GM23338 (cell line): ENCODE results near the gene PLAAT5. TPM values are rescaled to one million over a fixed set of nuclear protein-coding genes. Genes with fewer than 3 reads are reported as not detected.

Experiments
- ATAC-seq: fragments of 200-7000 bp; cut with Tn5 transposase; 3 replicates; pipeline ENCODE4 v1.9.1; 2020
- DNase-seq: peaks from one replicate; pipeline ENCODE4 v3.0.0-alpha.2; 2015; ENCODE audit warnings: low spot score
- H2AFZ ChIP-seq: fragments of 200-600 bp; sonication (generic); 2 replicates; pipeline ENCODE4 v1.8.0; 2016; ENCODE audit warnings: antibody characterized with exemption, mild to moderate bottlenecking, moderate library complexity
- H3F3A ChIP-seq: fragments of 200-600 bp; sonication (generic); replicated peaks from 2 replicates; pipeline ENCODE4 v1.8.0; 2017; ENCODE audit warnings: antibody characterized with exemption, mixed run types, low read depth
- H3K27ac ChIP-seq: fragments of 200-600 bp; sonication (generic); 2 replicates; pipeline ENCODE4 v1.6.1; 2016; ENCODE audit warnings: low read depth
- H3K27me3 ChIP-seq: fragments of 200-600 bp; sonication (generic); 2 replicates; pipeline ENCODE4 v1.8.0; 2016; ENCODE audit warnings: mild to moderate bottlenecking, mixed run types, moderate library complexity; ENCODE audit not compliant: insufficient read depth
- H3K36me3 ChIP-seq: fragments of 200-600 bp; sonication (generic); 2 replicates; pipeline ENCODE4 v1.8.0; 2016; ENCODE audit warnings: mild to moderate bottlenecking; ENCODE audit not compliant: insufficient read depth
- H3K4me1 ChIP-seq: fragments of 200-600 bp; sonication (generic); 2 replicates; pipeline ENCODE4 v1.8.0; 2016; ENCODE audit warnings: mild to moderate bottlenecking, moderate library complexity; ENCODE audit not compliant: insufficient read depth
- H3K4me2 ChIP-seq: fragments of 200-600 bp; sonication (generic); 2 replicates; pipeline ENCODE4 v1.7.1; 2017; ENCODE audit warnings: mixed run types
- H3K4me3 ChIP-seq: fragments of 200-600 bp; sonication (generic); 2 replicates; pipeline ENCODE4 v1.6.1; 2016; ENCODE audit warnings: mixed run types
- H3K79me2 ChIP-seq: fragments of 200-600 bp; sonication (generic); replicated peaks from 2 replicates; pipeline ENCODE4 v1.8.0; 2017; ENCODE audit warnings: mild to moderate bottlenecking; ENCODE audit not compliant: insufficient read depth
- H3K9me2 ChIP-seq: fragments of 200-600 bp; sonication (generic); 2 replicates; pipeline ENCODE4 v1.8.0; 2017; ENCODE audit not compliant: insufficient read depth
- H4K20me1 ChIP-seq: fragments of 200-600 bp; sonication (generic); replicated peaks from 2 replicates; pipeline ENCODE4 v1.8.0; 2017; ENCODE audit warnings: mild to moderate bottlenecking; ENCODE audit not compliant: insufficient read depth
- H3K27ac Mint-ChIP-seq: 2 replicates; pipeline ENCODE4 v1.8.0; 2020; ENCODE audit warnings: inconsistent platforms, mild to moderate bottlenecking, moderate library complexity, mixed read lengths
- H3K27me3 Mint-ChIP-seq: 3 replicates; pipeline ENCODE4 v1.8.0; 2022; ENCODE audit warnings: low read depth, mild to moderate bottlenecking, moderate library complexity, mixed read lengths, inconsistent platforms; ENCODE audit not compliant: insufficient read depth, poor library complexity
- H3K36me3 Mint-ChIP-seq: 3 replicates; pipeline ENCODE4 v1.8.0; 2021; ENCODE audit warnings: low read depth, mild to moderate bottlenecking, inconsistent platforms, moderate library complexity, mixed read lengths
- H3K4me1 Mint-ChIP-seq: 3 replicates; pipeline ENCODE4 v1.8.0; 2020; ENCODE audit warnings: mild to moderate bottlenecking, inconsistent platforms, mixed read lengths
- H3K4me3 Mint-ChIP-seq: 3 replicates; pipeline ENCODE4 v1.8.0; 2021; ENCODE audit warnings: moderate library complexity, mild to moderate bottlenecking, inconsistent platforms, mixed read lengths
- H3K9me3 Mint-ChIP-seq: 3 replicates; pipeline ENCODE4 v1.8.0; 2020; ENCODE audit warnings: moderate library complexity, mild to moderate bottlenecking, inconsistent platforms, mixed read lengths
- CREB1 ChIP-seq: fragments of 250-450 bp; sonication (Bioruptor Pico); IDR thresholded peaks from 2 replicates; pipeline ENCODE4 v1.5.0; 2020; ENCODE audit warnings: low read depth, mild to moderate bottlenecking, moderate library complexity
- EZH2phosphoT487 ChIP-seq: fragments of 200-600 bp; sonication (generic); IDR thresholded peaks from one replicate; pipeline ENCODE4 v1.8.1; 2018; ENCODE audit warnings: antibody characterized with exemption; ENCODE audit not compliant: unreplicated experiment
- JUNB ChIP-seq: IDR thresholded peaks from one replicate; pipeline ENCODE4 v1.6.1; 2016; ENCODE audit warnings: antibody characterized with exemption; ENCODE audit not compliant: unreplicated experiment
- NANOG ChIP-seq: IDR thresholded peaks from 2 replicates; pipeline ENCODE4 v1.6.1; 2016; ENCODE audit warnings: antibody characterized with exemption, borderline replicate concordance
- POLR2AphosphoS5 ChIP-seq: IDR thresholded peaks from 2 replicates; pipeline ENCODE4 v1.6.1; 2016; ENCODE audit warnings: antibody characterized with exemption, low read depth
- STAT1 ChIP-seq: IDR thresholded peaks from one replicate; pipeline ENCODE4 v1.6.1; 2016; ENCODE audit warnings: antibody characterized with exemption; ENCODE audit not compliant: unreplicated experiment
- ZNF114 ChIP-seq: fragments of 250-450 bp; sonication (Bioruptor Pico); IDR thresholded peaks from 2 replicates; pipeline ENCODE4 v1.5.0; 2020; ENCODE audit warnings: mild to moderate bottlenecking, moderate library complexity
- ZNF331 ChIP-seq: fragments of 250-450 bp; sonication (Bioruptor Pico); IDR thresholded peaks from 2 replicates; pipeline ENCODE4 v1.5.0; 2020; ENCODE audit warnings: low read depth, mild to moderate bottlenecking, moderate library complexity
- polyA plus RNA-seq: library from polyadenylated mRNA; unstranded; fragments of >200 nt; fragmentation: Nextera tagmentation; extraction: Ambion mirVana; gene quantifications from 2 replicates; pipeline ENCODE4 v1.2.1, GENCODE V29; 2016
- total RNA-seq: library from RNA; depleted of rRNA; stranded (reverse); fragments of >200 nt; shearing (Covaris generic); gene quantifications from 2 replicates; pipeline ENCODE4 v1.2.3, GENCODE V29; 2014
- TF ChIP-seq, protein P1 (sequence below): fragments of 250-450 bp; sonication (Bioruptor Pico); IDR thresholded peaks from 2 replicates; pipeline ENCODE4 v1.5.0; 2020; ENCODE audit warnings: mild to moderate bottlenecking, moderate library complexity
- TF ChIP-seq, protein P2 (sequence below): IDR thresholded peaks from 2 replicates; pipeline ENCODE4 v1.6.1; 2016; ENCODE audit warnings: antibody characterized with exemption
- TF ChIP-seq, protein P3 (sequence below): IDR thresholded peaks from one replicate; pipeline ENCODE4 v1.6.1; 2018; ENCODE audit warnings: antibody characterized with exemption; ENCODE audit not compliant: unreplicated experiment
- TF ChIP-seq, protein P4 (sequence below), 2 experiments: fragments of 200-600 bp in 1 of 2; sonication (generic) in 1 of 2; conservative IDR thresholded peaks; 2 replicates each; pipeline versions ENCODE4 v1.5.1 to v1.6.1; 2016 to 2017; ENCODE audit warnings: antibody characterized with exemption in 2 of 2, low read depth in 2 of 2, mild to moderate bottlenecking in 2 of 2, moderate library complexity in 1 of 2

The PLAAT5 gene
- total and polyA plus RNA-seq, 2 experiments from 2014 or later: 7.7 to 11.6 TPM

DNA sequence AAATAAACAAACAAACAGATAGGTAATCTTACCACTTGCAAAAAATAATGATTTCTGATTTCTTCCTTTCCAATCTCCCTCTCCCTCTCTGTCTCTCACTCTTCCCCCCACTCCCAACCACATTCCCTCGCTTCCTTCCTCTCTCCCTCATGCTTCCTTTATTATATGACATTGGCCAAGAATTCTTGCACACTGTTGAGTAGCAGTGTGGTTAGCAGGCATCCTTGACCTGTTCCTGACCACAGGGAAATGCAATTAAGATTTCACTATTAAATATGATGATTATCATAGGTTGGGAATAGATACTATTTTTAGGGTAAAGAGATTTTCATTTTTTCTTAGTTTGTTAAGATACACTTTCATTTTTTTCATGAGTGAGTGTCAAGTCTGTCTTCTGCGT, 30.9 kb upstream of the PLAAT5 start (continued):
- TF ChIP-seq, protein P1, sequence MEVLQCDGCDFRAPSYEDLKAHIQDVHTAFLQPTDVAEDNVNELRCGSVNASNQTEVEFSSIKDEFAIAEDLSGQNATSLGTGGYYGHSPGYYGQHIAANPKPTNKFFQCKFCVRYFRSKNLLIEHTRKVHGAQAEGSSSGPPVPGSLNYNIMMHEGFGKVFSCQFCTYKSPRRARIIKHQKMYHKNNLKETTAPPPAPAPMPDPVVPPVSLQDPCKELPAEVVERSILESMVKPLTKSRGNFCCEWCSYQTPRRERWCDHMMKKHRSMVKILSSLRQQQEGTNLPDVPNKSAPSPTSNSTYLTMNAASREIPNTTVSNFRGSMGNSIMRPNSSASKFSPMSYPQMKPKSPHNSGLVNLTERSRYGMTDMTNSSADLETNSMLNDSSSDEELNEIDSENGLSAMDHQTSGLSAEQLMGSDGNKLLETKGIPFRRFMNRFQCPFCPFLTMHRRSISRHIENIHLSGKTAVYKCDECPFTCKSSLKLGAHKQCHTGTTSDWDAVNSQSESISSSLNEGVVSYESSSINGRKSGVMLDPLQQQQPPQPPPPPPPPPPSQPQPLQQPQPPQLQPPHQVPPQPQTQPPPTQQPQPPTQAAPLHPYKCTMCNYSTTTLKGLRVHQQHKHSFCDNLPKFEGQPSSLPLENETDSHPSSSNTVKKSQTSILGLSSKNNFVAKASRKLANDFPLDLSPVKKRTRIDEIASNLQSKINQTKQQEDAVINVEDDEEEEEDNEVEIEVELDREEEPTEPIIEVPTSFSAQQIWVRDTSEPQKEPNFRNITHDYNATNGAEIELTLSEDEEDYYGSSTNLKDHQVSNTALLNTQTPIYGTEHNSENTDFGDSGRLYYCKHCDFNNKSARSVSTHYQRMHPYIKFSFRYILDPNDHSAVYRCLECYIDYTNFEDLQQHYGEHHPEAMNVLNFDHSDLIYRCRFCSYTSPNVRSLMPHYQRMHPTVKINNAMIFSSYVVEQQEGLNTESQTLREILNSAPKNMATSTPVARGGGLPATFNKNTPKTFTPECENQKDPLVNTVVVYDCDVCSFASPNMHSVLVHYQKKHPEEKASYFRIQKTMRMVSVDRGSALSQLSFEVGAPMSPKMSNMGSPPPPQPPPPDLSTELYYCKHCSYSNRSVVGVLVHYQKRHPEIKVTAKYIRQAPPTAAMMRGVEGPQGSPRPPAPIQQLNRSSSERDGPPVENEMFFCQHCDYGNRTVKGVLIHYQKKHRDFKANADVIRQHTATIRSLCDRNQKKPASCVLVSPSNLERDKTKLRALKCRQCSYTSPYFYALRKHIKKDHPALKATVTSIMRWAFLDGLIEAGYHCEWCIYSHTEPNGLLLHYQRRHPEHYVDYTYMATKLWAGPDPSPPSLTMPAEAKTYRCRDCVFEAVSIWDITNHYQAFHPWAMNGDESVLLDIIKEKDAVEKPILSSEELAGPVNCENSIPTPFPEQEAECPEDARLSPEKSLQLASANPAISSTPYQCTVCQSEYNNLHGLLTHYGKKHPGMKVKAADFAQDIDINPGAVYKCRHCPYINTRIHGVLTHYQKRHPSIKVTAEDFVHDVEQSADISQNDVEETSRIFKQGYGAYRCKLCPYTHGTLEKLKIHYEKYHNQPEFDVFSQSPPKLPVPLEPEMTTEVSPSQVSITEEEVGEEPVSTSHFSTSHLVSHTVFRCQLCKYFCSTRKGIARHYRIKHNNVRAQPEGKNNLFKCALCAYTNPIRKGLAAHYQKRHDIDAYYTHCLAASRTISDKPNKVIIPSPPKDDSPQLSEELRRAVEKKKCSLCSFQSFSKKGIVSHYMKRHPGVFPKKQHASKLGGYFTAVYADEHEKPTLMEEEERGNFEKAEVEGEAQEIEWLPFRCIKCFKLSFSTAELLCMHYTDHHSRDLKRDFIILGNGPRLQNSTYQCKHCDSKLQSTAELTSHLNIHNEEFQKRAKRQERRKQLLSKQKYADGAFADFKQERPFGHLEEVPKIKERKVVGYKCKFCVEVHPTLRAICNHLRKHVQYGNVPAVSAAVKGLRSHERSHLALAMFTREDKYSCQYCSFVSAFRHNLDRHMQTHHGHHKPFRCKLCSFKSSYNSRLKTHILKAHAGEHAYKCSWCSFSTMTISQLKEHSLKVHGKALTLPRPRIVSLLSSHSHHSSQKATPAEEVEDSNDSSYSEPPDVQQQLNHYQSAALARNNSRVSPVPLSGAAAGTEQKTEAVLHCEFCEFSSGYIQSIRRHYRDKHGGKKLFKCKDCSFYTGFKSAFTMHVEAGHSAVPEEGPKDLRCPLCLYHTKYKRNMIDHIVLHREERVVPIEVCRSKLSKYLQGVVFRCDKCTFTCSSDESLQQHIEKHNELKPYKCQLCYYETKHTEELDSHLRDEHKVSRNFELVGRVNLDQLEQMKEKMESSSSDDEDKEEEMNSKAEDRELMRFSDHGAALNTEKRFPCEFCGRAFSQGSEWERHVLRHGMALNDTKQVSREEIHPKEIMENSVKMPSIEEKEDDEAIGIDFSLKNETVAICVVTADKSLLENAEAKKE (CRISPR knock-in tag): no peak

DNA sequence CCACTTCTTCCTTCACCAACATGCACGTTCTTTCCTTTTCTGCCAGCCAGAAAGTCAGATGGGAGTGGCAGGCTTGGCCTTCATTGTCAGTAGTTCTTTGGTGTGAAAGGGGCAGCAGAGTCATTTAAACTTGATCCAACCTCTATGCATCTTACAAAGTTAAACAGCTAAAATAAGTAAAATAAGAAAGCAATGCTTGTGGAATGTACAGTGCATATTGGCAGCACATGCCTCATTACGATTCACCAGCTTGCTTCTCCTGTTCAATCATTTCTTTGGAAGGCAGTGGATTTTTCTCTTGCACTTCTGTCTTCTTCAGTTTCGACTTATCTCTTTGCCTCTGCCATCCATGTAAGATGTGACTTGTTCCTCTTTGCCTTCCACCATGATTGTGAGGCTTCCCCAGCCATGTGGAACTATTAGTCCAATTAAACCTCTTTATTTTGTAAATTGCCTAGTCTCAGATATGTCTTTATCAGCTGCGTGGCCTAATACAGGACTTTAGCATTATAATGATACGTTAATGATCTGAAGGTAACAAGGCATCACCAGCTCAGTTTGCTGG, 29.7 kb upstream of the PLAAT5 start:
- peaks cover 30% of the 10 kb centered on the region for H3K36me3 ChIP-seq
- Mint-ChIP-seq H3K27me3 (no peaks in the 10 kb centered on the region), H3K27ac (no peak overlapping the region; the same call in 1 of the 2 replicates), H3K36me3 (peaks cover 32% of the 10 kb centered on the region), H3K4me1 (no peaks in the 10 kb centered on the region), H3K4me3 (no peak overlapping the region), H3K9me3 (peaks cover 46% of the 10 kb centered on the region)
- no peak overlapping the region for H3K27ac ChIP-seq
- no peaks in the 10 kb centered on the region for H4K20me1 ChIP-seq
- no peak for DNase-seq
- no peaks in the 10 kb centered on the region for H3K27me3 ChIP-seq
- no peaks in the 10 kb centered on the region for H3K4me1 ChIP-seq
- no peak overlapping the region for H3K4me3 ChIP-seq
- ATAC-seq: no peak
- peaks cover 4% of the 10 kb centered on the region; the same call in 1 of the 2 replicates for H3K9me2 ChIP-seq
- H3K79me2 ChIP-seq: no peaks in the 10 kb centered on the region
- no peaks in the 10 kb centered on the region for H3F3A ChIP-seq
- H3K4me2 ChIP-seq: no peak overlapping the region
- H2AFZ ChIP-seq: no peak overlapping the region
- TF ChIP-seq, protein P2, sequence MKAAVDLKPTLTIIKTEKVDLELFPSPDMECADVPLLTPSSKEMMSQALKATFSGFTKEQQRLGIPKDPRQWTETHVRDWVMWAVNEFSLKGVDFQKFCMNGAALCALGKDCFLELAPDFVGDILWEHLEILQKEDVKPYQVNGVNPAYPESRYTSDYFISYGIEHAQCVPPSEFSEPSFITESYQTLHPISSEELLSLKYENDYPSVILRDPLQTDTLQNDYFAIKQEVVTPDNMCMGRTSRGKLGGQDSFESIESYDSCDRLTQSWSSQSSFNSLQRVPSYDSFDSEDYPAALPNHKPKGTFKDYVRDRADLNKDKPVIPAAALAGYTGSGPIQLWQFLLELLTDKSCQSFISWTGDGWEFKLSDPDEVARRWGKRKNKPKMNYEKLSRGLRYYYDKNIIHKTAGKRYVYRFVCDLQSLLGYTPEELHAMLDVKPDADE: no peak
- TF ChIP-seq, protein P3, sequence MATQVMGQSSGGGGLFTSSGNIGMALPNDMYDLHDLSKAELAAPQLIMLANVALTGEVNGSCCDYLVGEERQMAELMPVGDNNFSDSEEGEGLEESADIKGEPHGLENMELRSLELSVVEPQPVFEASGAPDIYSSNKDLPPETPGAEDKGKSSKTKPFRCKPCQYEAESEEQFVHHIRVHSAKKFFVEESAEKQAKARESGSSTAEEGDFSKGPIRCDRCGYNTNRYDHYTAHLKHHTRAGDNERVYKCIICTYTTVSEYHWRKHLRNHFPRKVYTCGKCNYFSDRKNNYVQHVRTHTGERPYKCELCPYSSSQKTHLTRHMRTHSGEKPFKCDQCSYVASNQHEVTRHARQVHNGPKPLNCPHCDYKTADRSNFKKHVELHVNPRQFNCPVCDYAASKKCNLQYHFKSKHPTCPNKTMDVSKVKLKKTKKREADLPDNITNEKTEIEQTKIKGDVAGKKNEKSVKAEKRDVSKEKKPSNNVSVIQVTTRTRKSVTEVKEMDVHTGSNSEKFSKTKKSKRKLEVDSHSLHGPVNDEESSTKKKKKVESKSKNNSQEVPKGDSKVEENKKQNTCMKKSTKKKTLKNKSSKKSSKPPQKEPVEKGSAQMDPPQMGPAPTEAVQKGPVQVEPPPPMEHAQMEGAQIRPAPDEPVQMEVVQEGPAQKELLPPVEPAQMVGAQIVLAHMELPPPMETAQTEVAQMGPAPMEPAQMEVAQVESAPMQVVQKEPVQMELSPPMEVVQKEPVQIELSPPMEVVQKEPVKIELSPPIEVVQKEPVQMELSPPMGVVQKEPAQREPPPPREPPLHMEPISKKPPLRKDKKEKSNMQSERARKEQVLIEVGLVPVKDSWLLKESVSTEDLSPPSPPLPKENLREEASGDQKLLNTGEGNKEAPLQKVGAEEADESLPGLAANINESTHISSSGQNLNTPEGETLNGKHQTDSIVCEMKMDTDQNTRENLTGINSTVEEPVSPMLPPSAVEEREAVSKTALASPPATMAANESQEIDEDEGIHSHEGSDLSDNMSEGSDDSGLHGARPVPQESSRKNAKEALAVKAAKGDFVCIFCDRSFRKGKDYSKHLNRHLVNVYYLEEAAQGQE: no peak
- no peak for TF ChIP-seq POLR2AphosphoS5
- no peak for TF ChIP-seq EZH2phosphoT487
- TF ChIP-seq NANOG: no peak
- TF ChIP-seq STAT1: no peak
- TF ChIP-seq ZNF331: no peak
- TF ChIP-seq JUNB: no peak
- TF ChIP-seq ZNF114: no peak
- TF ChIP-seq CREB1: no peak
- TF ChIP-seq, protein P4, sequence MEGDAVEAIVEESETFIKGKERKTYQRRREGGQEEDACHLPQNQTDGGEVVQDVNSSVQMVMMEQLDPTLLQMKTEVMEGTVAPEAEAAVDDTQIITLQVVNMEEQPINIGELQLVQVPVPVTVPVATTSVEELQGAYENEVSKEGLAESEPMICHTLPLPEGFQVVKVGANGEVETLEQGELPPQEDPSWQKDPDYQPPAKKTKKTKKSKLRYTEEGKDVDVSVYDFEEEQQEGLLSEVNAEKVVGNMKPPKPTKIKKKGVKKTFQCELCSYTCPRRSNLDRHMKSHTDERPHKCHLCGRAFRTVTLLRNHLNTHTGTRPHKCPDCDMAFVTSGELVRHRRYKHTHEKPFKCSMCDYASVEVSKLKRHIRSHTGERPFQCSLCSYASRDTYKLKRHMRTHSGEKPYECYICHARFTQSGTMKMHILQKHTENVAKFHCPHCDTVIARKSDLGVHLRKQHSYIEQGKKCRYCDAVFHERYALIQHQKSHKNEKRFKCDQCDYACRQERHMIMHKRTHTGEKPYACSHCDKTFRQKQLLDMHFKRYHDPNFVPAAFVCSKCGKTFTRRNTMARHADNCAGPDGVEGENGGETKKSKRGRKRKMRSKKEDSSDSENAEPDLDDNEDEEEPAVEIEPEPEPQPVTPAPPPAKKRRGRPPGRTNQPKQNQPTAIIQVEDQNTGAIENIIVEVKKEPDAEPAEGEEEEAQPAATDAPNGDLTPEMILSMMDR (conservative IDR thresholded peaks at IDR 0.05; ENCODE audit: low read depth in 2 of 2): no peak
